KOPT-K1 (cell line): ENCODE data around the gene NEDD8.
"Not testable (repeated sequence)": the region's sequence is repeated elsewhere in the genome, so short reads cannot be mapped to it uniquely, and the experiment has no call there.

ENCODE experiments used
- H3K27ac ChIP-seq: fragments of 200-600 bp; sonication (generic); 2 replicates; pipeline ENCODE4 v1.5.1; 2016; ENCODE audit warnings: antibody characterized with exemption, mild to moderate bottlenecking, low read depth, low read length; ENCODE audit not compliant: poor library complexity, severe bottlenecking
- H3K36me3 ChIP-seq: fragments of 200-600 bp; sonication (generic); 2 replicates; pipeline ENCODE4 v1.5.1; 2017; ENCODE audit warnings: antibody characterized with exemption, mild to moderate bottlenecking, low read length, moderate library complexity; ENCODE audit not compliant: insufficient read depth
- H3K9me3 ChIP-seq: fragments of 200-600 bp; sonication (generic); 2 replicates; pipeline ENCODE4 v1.5.1; 2017; ENCODE audit warnings: antibody characterized with exemption, low read length, mild to moderate bottlenecking; ENCODE audit not compliant: insufficient read depth, poor library complexity, severe bottlenecking

NEDD8 gene

DNA sequence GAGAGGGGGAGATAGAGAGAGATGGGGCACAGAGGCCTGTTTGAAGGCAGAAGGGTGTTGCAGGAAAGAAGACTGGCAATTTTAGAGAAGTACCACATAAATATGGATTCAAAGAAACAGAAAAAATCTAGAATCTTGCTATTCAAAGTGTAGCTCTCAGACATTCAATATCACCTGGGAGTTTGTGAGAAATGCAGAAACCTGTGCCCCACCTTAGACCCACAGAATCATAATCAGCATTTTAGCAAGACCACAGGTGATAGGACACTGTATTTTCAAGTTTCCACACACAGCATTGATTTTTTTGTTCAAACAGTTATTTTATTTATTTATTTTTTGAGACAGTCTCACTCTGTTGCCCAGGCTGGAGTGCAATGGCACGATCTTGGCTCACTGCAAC lies 3.3 kb downstream of the NEDD8 start:
- Histone ChIP-seq H3K36me3 (peaks cover 40% of the 10 kb centered on the region), H3K27ac (no peak overlapping the region), H3K9me3 (no peaks in the 10 kb centered on the region)

DNA sequence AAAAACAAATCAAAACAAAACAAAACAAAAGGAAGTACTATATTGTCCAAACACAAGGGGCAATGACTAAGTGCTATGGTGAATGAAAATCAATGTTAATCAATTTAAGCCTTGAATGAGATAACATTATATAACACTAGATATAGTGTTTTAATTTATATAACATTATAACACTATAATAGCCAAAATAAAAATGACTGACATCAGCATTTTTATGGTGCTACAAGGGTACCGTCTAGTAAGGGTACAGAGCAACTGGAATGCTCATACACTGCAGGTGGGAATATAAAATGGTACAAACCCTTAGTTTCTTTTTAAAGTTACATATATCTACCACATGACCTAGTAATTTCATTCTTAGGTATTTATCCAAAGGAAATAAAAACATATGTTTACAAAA lies 5.7 kb downstream of the NEDD8 start:
- H3K9me3 ChIP-seq = no peaks in the 10 kb centered on the region
- H3K27ac ChIP-seq = no peak overlapping the region
- peaks cover 40% of the 10 kb centered on the region for H3K36me3 ChIP-seq

DNA sequence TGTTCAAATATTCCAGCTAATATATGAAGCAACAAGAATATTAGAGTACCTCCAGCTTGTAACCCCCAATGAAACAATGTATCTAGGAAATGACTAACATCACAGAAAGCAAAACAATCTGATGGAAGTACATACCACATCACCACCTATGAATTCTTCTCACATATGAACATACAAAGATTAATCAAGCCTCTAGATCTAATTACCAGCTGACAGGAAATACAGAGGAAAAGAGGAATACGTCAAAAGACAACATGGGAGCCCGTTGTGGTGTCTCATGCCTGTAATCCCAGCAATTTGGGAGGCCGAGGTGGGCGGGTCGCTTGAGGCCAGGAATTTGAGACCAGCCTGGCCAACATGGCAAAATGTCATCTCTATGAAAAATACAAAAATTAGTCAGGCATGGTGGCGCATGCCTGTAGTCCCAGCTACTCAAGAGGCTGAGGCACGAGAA lies 7.5 kb downstream of the NEDD8 start:
- H3K9me3 ChIP-seq = no peaks in the 10 kb centered on the region

DNA sequence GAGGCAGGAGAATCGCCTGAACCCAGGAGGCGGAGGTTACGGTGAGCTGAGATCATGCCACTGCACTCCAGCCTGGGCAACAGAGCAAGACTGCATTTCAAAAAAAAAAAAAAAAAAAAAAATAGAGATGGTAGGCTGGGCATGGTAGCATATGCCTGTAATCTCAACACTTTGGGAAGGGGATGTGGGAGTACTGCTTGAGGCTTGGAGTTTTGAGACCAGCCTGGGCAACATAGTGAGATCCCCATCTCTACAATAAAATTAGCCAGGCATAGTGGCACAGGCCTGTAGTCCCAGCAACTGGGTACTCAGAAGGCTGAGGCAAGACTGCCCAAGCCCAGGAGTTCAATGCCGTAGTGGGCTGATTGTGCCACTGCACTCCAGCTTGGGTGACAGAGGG lies 9.2 kb downstream of the NEDD8 start:
- not testable (repeated sequence) for H3K9me3 ChIP-seq, H3K27ac ChIP-seq
- H3K36me3 ChIP-seq = peaks cover 34% of the 10 kb centered on the region

More for the DNA sequence above, 7.5 kb downstream of the NEDD8 start:
- peaks cover 40% of the 10 kb centered on the region for H3K36me3 ChIP-seq
- H3K27ac ChIP-seq = no peak overlapping the region

DNA sequence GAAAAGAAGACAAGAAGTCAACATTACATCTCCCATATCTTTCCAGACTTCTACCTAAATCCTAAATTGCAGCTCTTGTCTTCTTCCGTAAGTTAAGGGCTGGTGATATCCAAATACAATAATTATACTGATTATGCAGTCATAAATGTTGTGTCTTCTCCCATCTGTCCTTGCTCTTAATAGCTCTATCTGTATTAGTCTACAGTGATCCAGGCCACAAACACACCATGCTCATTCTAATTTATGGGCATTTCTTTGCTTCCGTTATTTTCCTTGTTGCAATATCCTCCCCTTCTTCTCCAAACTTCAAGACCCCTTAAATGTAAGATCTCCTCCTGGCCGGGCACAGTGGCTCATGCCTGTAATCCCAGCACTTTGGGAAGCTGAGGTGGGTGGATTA lies 12.6 kb downstream of the NEDD8 start:
- Histone ChIP-seq H3K36me3 (peaks cover 14% of the 10 kb centered on the region), H3K9me3 (no peaks in the 10 kb centered on the region), H3K27ac (no peak overlapping the region)

DNA sequence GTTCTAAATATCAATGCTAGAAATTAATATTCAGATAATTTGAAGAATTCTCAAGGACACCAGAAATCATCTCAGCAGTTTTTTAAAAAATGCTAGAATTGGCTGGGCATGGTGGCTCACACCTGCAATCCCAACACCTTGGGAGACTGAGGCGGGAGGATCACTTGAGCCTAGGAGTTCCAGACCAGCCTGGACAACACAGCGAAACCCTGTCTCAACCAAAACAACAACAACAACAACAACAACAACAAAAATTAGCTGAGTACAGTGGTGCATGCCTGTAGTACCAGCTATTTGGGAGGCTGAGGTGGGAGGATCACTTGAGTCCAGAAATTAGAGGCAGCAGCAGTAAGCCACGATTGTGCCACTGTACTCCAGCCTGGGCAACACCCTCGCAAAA lies 13.1 kb downstream of the NEDD8 start:
- Histone ChIP-seq H3K27ac (no peak overlapping the region), H3K9me3 (no peaks in the 10 kb centered on the region), H3K36me3 (peaks cover 14% of the 10 kb centered on the region)

DNA sequence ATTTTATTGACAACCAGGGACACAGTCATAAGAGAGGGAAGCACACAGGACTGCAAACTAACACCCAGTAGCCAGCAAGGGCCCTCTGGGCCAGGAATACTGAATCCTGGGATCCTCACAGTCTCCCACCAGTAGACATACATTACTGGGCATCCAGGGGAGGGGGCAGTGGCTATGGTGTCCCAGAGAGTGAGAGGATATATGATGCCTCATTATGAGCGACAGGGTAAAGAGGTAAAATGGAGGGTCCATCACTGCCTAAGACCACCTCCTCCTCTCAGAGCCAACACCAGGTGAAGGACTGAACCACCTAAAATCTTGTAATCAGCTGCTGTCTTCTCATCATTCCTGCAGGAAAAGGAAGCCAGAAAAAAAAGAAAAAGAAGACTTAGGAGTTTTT lies 15.3 kb downstream of the NEDD8 start:
- H3K9me3 ChIP-seq, H3K27ac ChIP-seq: not testable (repeated sequence)
- peaks cover 15% of the 10 kb centered on the region for H3K36me3 ChIP-seq

DNA sequence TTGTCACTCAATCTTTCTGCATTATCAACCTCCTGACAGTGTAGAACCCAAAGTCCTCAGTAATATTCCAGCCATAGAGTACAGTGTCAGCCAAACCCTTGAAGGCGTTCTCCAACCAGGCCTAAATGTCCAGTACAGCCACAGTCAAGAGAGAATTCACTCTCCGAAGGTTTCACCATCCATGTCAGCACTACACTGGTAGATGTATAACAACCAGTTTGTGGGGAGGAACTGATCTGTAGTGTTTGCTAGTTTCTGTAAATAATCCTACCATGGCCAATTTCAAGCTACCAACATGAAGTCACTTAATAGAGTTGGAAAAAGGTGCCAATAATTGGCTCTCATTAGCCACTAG lies 15.8 kb downstream of the NEDD8 start:
- peak overlapping the region; percentile 81 for H3K27ac ChIP-seq
- H3K9me3 ChIP-seq = no peaks in the 10 kb centered on the region
- H3K36me3 ChIP-seq = peaks cover 20% of the 10 kb centered on the region

DNA sequence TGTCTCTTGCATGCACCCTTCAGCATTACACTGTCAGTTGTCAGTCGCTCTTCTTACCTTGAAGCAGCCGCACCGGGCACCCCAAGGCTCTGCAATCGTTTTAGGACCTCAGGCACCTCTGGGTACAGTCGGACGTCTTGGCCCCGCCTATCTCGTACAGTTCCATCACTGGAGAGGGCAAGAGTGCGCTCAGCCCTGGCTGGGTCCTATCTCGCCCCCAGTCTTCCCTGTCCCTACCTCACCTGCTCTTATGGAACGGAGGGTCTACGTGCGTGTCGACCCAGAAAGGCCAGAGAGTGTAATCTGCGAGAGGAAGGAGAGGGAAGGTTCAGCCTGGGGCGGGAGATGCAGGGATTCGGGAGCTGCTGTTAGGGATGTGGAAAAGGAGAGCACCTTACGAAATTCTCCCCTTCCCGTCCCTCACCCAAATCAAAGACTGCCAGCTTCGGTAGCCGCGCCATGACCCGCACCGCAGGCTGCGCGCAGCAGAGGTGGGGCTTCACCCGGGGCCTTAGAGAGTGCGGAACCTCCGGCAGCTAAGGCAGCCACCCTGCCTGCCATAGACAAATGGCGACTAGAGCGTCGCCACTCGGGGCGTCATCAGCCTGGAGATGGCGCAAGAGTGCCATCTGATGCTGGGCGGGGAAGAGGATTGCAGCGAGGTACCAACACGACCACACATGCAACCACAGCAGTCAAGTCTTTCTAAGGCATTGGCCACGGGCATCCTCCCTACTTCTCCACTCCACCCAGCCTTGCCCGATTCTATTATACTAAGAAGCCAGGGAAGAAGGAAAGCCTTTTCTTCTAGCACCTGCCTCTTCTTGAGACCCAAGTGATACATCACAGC lies 16.4 kb downstream of the NEDD8 start, which contains the start of gene MDP1:
MDP1 (minus strand) TSS at position 572 of the 850 bp plus-strand sequence; CDS start at position 461, 111 bp downstream.
- H3K36me3 ChIP-seq = peaks cover 26% of the 10 kb centered on the region
- H3K27ac ChIP-seq = peak within 1 kb of the TSS; percentile 81
- no peaks in the 10 kb centered on the region for H3K9me3 ChIP-seq

DNA sequence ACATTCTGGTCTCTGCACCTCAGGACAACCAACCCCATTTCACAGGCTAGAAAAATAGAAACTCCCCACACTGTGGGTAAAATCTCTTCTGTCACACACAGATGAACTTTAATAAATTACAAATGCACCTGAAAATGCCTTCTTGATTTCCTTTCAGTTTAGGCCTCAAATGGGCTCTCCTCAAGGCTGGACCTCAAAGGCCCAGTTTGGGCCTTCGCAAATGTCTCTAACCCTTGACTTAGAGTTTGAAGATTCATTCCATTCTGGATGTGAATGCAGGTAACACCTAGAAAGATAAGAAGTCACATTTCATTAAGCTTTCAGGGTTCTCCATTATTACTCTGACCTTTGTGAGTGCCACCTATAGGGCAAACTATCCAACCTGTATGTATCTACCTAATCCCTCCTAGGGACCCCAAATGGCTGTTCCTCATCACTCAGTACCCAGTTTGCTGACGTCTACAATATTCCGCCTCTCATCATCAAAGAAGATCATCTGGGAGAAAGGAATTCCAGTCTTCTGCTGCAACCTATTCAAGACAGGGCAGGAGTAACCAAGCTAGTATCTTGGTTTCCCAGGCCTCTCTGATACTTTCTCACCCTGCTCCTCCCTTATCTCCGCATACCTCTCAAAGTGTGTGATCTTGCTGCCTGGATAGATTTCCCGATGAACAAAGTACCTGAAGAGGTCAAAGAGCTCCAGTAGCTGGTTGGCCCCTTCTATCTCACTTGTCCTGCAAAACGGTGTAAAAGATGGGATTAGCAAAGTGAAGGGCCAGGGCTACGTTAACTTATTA lies 18.1 kb downstream of the NEDD8 start:
- H3K27ac ChIP-seq = peak overlapping the region; percentile 88
- H3K9me3 ChIP-seq = no peaks in the 10 kb centered on the region
- H3K36me3 ChIP-seq = peaks cover 43% of the 10 kb centered on the region

DNA sequence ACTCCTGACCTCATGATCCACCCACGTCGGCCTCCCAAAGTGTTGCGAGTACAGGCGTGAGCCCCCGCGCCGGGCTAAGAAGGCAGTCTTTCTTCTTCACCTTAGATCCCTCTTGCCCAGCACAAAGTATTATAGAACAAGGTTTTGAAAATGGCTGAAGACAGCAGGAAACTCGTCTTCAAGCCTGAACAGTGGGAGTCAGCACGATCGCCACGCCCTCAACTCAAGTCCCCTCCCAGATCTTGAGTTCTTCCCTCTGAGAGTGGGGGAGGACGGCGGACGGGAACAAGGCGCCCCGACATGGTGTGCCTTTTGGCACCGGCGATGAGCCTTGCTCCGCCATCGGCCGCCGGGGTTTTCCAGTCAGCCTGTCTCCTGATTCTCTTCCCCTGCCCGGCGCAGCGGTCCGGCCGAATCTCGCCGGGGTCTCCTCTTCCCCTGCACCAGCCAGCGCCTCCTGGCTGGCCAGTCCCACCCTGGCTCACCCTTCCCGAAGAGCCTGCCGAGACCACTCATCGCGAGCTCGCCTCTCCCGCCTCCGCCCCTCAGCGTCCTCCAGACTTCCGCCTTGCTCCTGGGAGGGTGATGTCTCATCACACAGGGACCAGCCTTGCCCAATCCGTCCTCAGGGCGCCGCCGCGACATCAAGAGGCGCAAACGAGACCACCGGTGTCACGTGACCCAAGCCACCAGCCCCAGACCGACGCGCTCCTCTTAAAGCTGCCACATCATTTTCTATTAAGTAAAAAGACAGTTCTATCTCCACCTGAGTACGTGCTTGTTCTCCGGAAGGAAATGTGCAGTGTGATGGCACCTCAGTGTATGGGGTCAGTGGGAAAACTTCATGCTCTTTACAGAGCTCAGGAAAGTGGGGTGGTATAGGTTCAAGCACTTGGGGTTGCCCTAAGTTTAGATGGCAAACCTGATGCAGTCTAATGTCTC lies 19.0 kb downstream of the NEDD8 start, which contains the start of gene CHMP4A:
CHMP4A (minus strand) TSS at position 565 of the 942 bp plus-strand sequence; CDS start at position 516, 49 bp downstream.
- H3K27ac ChIP-seq = peak within 1 kb of the TSS; percentile 88
- peaks cover 50% of the 10 kb centered on the region for H3K36me3 ChIP-seq
- no peaks in the 10 kb centered on the region for H3K9me3 ChIP-seq

DNA sequence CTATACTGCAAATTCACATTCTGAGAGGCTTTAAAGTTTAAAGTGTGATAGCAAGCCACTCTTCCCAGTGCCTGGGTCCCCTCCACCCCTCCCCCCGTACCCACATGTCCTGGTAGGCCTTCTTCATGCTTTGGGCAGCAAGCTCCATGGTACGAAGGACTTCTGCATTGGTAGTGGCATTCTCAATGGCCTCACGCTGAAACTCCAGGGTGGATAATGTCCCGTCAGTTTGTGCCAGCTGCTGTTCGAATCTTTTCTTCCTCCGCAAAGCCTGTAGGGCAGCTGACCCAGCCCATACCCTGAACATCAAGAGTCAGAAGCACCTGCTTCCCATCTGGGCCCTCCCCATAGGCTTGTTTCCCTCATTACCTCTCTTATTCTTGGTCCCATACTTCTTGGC lies 20.9 kb downstream of the NEDD8 start:
- no peak overlapping the region for H3K27ac ChIP-seq
- H3K9me3 ChIP-seq = no peaks in the 10 kb centered on the region
- H3K36me3 ChIP-seq = peaks cover 58% of the 10 kb centered on the region

DNA sequence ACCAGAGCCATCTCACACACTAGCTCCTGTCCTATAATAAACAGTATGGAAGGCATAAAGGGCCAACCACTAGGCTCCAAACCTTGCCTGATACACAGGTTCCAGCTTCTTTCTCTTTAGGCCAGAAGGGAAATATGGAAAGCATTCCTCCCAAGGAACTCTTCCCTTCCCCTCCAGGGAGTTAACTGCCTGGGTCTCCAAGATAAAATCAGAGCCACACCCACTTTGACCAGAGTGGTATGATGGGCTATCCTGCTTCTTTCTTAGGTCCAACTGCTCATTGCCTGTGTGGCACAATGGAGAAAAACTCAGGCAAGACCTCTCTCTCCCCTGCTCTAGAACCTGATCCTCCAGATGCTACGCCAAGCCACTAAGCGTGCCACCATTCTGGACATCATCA lies 24.5 kb downstream of the NEDD8 start:
- Histone ChIP-seq H3K27ac (no peak overlapping the region), H3K36me3 (peaks cover 88% of the 10 kb centered on the region), H3K9me3 (peaks cover 7% of the 10 kb centered on the region)

DNA sequence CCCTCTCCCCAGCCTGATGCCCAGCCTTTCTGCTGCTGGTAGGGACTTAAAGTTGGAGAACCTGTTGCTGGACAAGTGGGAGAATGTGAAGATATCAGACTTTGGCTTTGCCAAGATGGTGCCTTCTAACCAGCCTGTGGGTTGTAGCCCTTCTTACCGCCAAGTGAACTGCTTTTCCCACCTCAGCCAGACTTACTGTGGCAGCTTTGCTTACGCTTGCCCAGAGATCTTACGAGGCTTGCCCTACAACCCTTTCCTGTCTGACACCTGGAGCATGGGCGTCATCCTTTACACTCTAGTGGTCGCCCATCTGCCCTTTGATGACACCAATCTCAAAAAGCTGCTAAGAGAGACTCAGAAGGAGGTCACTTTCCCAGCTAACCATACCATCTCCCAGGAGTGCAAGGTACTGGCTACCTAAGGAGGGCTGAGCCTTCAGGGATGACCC lies 25.0 kb downstream of the NEDD8 start:
- H3K27ac ChIP-seq = no peak overlapping the region
- H3K9me3 ChIP-seq = peaks cover 12% of the 10 kb centered on the region
- H3K36me3 ChIP-seq = peaks cover 93% of the 10 kb centered on the region
